Measurements from ENCODE around the gene LACTB. TPM values are rescaled to one million over a fixed set of nuclear protein-coding genes. Genes with fewer than 3 reads are reported as not detected.

Gene LACTB
- total and polyA plus RNA-seq, 12 donors, result 15.4 to 68.2 (median 32.8) TPM

- Histone ChIP-seq H3K27ac (no peak overlapping the region), H3K36me3 (replicated peaks in 1 of 2) (no peaks in the 10 kb centered on the region), H3K4me1 (replicated peaks in 1 of 2) (peaks cover 0 to 7% of the 10 kb centered on the region in 2 donors), H3K27me3 (no peaks in the 10 kb centered on the region), H3K9me3 (replicated peaks in 1 of 3) (no peaks in the 10 kb centered on the region), H3K4me3 (no peak overlapping the region)
- no peak for TF ChIP-seq POLR2A (IDR thresholded peaks at IDR 0.05)
- TF ChIP-seq CTCF (IDR thresholded peaks at IDR 0.05), result no peak
- WGBS, 4 donors, result 84 to 93% (median 86%) methylated on average over 10 to 12 of the region's 12 CpGs
- peak in 1 of 7 donors; percentile 47 for DNase-seq
- intact Hi-C loops (cut with DNase I), result loop anchor here in 1 of 2 donors (5.0 kb wide), 1 partner anchor 36 kb away; no protein-coding TSS in a partner anchor
These were observed 38.6 kb upstream of the LACTB start for GRCh38 chr15:63083044-63083443.

- H3K27ac ChIP-seq, result no peak overlapping the region
- H3K27me3 ChIP-seq, result no peaks in the 10 kb centered on the region
- TF ChIP-seq POLR2A (IDR thresholded peaks at IDR 0.05), result no peak
- TF ChIP-seq CTCF (IDR thresholded peaks at IDR 0.05), result no peak
- peaks cover 4 to 7% of the 10 kb centered on the region in 2 donors for H3K4me1 ChIP-seq (replicated peaks in 1 of 2)
- no peaks in the 10 kb centered on the region for H3K9me3 ChIP-seq (replicated peaks in 1 of 3)
- DNase-seq, result no peak
- no peak overlapping the region for H3K4me3 ChIP-seq
- H3K36me3 ChIP-seq (replicated peaks in 1 of 2), result no peaks in the 10 kb centered on the region
- intact Hi-C loops (cut with DNase I), result loop anchor here in 1 of 2 donors (5.0 kb wide), 1 partner anchor 36 kb away; no protein-coding TSS in a partner anchor
- 84 to 93% (median 91%) methylated on average over 11 of the region's 11 CpGs for WGBS, 4 donors
These were observed 38.1 kb upstream of the LACTB start for GRCh38 chr15:63083541-63083940.

GRCh38 chr15:63084806-63085205 is 36.9 kb upstream of the LACTB start:
- no peaks in the 10 kb centered on the region for H3K27me3 ChIP-seq
- peaks cover 7 to 10% of the 10 kb centered on the region in 2 donors for H3K4me1 ChIP-seq (replicated peaks in 1 of 2)
- 90 to 96% (median 94%) methylated on average over 1 of the region's 1 CpG for WGBS, 4 donors
- no peaks in the 10 kb centered on the region for H3K9me3 ChIP-seq (replicated peaks in 1 of 3)
- no peak overlapping the region for H3K27ac ChIP-seq
- TF ChIP-seq CTCF (IDR thresholded peaks at IDR 0.05) (no peak), POLR2A (IDR thresholded peaks at IDR 0.05) (no peak)
- intact Hi-C loops (cut with DNase I), result loop anchor here in 1 of 2 donors (5.0 kb wide), 1 partner anchor 38 kb away; no protein-coding TSS in a partner anchor
- no peak overlapping the region for H3K4me3 ChIP-seq
- no peak for DNase-seq
- H3K36me3 ChIP-seq (replicated peaks in 1 of 2), result no peaks in the 10 kb centered on the region

GRCh38 chr15:63085289-63085688 is 36.4 kb upstream of the LACTB start:
- Histone ChIP-seq H3K4me1 (replicated peaks in 1 of 2) (peaks cover 3 to 10% of the 10 kb centered on the region in 2 donors), H3K27me3 (no peaks in the 10 kb centered on the region), H3K4me3 (no peak overlapping the region), H3K36me3 (replicated peaks in 1 of 2) (no peaks in the 10 kb centered on the region), H3K27ac (no peak overlapping the region), H3K9me3 (replicated peaks in 1 of 3) (no peaks in the 10 kb centered on the region)
- intact Hi-C loops (cut with DNase I), result no loop called here
- no peak for DNase-seq
- TF ChIP-seq POLR2A (IDR thresholded peaks at IDR 0.05) (no peak), CTCF (IDR thresholded peaks at IDR 0.05) (no peak)
- WGBS, 4 donors, result 87 to 98% (median 90%) methylated on average over 4 of the region's 4 CpGs
